SIG-M5 treated with dmso at 0.1 percent for 504 hours (cell line): ENCODE measurements around the gene OSBP2.

ENCODE experiments used
- DNase-seq: peaks from one replicate; lab custom pipeline; 2025; ENCODE audit not compliant: unreplicated experiment; lab: John Stamatoyannopoulos, UW

The OSBP2 gene

GRCh38 chr22:30892731-30893221, 198.1 kb downstream of the OSBP2 start:
- DNase-seq, result no peak

GRCh38 chr22:30893434-30894370, 199.0 kb downstream of the OSBP2 start:
- DNase-seq, result no peak

GRCh38 chr22:30894371-30894740, 199.7 kb downstream of the OSBP2 start:
- DNase-seq, result no peak

GRCh38 chr22:30902496-30903357, 208.1 kb downstream of the OSBP2 start:
- DNase-seq, result no peak

DNA sequence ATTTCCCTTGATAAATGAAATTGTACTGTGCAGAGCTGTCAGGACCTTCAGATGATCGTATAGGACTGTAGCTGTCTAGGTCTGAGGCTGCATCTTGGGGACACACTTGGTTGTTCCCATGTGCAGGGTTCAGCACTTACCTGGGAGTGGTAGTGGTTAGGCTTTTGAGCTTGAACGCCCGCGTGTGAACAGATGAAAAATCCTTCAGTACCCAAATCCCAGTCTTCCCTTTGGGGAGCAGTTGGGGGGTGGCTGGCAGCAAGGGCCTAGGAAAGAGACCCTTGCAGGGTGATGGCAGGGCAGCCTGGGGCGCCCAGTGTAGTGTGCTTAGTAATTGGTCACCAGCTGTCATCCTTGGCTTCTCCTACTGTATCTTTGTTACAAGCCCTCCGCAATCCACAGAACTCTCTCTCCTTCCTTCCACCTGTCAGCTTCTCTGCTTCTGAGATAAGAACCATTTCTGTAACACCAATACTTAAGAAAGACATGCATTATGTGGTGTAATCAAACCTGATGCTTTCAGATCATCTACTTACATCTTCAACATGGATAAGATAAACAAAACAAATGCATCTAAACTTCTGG, 209.3 kb downstream of the OSBP2 start:
- no peak for DNase-seq

DNA sequence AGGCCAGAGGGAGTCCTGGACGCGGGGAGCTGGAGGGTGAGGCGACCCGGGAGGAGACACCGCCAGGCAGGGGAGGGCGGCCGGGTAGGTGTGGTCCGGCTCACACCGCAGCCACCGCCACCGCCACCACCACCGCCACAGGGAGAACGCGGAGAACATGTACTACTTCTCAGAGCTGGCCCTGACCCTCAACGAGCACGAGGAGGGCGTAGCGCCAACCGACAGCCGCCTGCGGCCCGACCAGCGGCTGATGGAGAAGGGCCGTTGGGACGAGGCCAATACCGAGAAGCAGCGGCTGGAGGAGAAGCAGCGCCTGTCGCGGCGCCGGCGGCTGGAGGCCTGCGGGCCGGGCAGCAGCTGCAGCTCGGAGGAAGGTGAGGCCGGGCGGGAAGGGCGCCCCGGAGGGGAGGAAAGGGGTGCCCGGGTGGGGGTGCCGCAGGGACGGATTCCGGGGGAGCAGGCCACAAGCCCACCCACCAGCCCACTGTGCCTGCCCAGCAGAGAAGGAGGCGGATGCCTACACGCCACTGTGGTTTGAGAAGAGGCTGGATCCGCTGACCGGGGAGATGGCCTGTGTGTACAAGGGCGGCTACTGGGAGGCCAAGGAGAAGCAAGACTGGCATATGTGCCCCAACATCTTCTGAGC, 211.1 kb downstream of the OSBP2 start:
- DNase-seq, result no peak

- no peak for DNase-seq
These were observed 211.7 kb downstream of the OSBP2 start for GRCh38 chr22:30906411-30906810.

DNA sequence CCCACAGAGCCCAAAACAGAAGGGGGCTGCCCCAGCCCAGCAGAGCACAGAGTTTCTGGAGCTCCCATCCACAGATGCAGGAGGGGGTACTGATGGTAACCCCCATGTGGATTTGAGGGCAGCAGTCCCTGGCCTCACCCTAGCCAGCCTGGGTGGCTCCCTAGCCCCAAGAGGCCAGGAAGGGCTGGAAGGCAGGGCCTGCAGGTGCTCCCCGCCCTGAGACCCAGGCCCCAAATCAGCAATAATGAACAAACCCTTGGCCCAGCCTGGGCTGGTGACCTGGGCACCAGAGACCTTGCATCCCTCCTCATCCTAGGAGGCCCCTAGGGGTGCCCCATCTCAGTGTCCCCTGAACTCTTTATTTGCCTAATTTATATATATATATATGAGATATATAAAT, 212.3 kb downstream of the OSBP2 start:
- no peak for DNase-seq

DNA sequence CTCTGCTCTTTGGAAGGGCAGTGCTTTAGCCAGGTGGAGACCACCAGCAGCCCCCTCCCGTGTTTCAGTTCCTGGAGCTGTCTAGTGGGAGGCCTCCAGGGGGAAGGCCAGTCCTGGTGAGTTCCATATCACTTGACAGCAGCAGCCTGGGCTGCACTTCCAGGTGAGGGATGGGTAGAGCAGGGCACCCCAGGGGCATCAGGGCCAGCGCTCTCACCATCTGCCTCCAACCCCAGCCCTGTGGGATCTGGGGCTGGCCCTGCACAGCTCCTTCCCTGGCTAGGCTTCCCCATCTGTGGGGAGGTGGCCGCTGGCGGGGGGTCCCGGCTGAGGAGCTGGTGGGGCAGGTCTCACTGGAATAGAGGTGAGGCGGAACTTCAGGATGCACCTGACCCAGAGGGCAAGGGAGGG, 213.4 kb downstream of the OSBP2 start:
- DNase-seq, result no peak

- DNase-seq, result no peak
These were observed 214.6 kb downstream of the OSBP2 start for GRCh38 chr22:30909306-30909705.

DNA sequence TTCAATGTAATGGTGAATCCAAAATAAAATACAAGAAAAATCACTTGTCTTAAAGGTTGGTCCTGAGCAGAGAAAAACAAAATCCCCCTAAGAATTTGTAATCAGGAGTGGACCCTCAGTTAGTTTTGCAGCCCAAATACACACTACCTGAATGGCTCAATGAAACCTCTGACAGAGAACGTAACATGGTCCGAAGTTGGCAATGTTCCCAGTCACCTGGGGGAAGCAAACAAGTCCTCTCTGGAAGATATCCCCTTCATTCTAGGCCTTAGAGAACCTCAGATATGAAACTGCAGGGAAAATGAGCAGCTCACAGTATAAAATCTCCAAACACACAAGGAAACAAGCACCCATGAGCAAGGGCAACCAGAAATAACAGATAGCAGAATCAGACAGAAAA, 215.7 kb downstream of the OSBP2 start:
- DNase-seq, result no peak

GRCh38 chr22:30918761-30919160, 224.1 kb downstream of the OSBP2 start:
- no peak for DNase-seq

DNA sequence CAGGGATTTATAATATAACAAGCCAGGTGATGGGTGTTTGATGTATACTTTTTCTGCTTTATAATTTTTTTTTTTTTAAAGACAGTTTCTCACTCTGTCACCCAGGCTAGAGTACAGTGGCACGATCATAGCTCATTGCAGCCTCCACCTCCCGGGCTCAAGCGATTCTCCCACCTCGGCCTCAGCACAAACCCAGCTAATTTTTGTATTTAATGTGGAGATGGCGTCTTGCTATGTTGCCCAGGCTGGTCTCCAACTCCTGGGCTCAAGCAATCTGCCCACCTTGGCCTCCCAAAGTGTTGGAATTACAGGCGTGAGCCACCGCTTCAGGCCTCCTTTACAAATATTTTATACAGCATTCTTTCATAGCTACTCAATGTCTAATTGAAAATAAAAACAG, 225.3 kb downstream of the OSBP2 start:
- DNase-seq, result no peak

DNA sequence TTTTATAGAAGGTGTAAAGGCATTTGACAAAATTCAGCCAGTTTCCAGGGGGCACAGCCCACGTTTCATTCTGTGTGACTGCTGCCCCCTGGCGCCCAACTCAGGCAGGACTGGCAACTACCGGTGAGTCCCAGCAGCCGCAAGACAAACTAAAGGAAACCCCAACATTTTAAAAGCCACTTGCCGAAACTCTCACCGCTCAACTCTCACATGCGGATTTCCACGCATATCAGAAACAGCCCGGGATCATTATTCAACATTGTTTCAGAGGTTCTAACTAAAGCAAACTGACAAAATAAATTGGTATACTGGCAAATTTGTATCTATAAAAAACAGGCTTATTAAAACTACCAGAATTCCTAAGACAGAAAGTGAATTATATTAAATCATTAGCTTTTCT, 225.7 kb downstream of the OSBP2 start:
- DNase-seq, result peak; percentile 71

DNA sequence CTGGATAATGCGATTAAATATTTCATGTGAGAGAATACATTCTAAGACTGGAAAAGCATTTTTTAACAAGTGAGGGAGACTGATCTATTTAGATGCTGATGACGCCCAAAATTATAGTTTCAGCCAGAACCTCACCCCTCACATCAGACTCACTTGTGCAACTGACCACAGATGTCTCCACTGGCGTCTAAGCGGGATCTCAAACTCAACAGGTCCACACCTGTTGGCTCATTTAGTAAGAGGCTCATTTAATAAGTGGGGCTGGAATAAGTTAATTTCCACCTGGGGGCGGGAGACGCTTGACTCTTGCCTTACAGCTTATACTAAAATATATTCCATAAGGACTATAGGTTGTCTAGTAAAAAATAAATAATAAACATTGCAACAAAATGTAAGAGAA, 226.4 kb downstream of the OSBP2 start:
- DNase-seq, result no peak

- DNase-seq, result no peak
These were observed 227.5 kb downstream of the OSBP2 start for GRCh38 chr22:30922151-30922611.

DNA sequence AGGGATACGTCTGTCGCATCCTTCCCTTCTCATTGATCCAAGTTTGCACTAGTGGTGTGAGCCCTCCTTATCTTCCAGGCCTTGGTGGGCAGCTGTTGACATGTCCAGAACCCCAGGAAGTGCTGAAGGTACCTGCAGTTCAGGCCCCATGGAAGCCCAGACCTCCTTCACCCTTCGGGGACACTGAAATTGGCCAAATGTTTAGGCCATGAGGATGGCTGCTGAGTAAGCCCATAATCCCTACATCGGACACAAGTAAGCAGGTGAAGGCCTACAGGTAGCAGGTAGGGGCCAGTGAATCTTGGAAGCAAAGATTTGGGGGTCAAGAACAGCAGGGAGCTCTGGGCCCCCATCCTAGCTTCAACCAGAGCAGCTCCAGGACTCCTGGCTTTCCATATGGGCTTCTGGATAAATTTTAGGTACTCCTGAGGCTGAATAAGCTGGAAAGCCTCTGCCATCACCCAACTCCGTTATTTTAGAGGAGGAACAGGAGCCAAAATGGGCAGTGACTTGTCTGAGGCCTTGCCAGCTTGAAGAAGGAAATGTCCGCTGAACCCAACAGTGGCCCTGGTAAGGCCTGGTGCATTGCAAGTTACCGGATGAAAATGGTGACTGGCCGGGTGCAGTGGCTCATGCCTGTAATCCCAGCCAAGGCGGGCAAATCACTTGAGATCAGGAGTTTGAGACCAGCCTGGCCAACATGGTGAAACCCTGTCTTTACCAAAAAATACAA, 228.7 kb downstream of the OSBP2 start:
- DNase-seq, result no peak

DNA sequence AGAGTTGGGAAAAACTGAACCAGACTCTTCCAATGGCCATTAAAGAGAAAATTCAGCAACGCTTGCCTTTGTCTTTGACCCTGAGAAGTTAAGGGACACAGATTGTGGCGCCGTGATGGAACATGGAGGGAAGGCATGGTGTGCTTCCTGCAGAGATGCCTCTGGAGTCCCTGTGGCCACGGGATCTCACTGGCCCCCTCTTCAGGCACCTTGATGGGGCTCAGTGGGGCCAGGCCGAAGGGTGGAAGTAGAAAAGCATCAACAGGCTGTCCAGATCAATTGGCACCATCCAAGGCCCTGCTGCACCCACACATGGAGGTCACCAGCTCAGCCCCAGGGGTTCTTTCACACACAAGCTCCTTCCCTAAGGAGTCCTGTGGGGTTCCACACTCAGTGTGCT, 231.0 kb downstream of the OSBP2 start:
- DNase-seq, result no peak

GRCh38 chr22:30926706-30927105, 232.0 kb downstream of the OSBP2 start:
- no peak for DNase-seq

GRCh38 chr22:30927806-30928205, 233.1 kb downstream of the OSBP2 start:
- no peak for DNase-seq
